Loucy (cell line): Measurements from ENCODE around the gene NECTIN2.

Source experiments
- H2AFZ ChIP-seq: fragments of 200-600 bp; sonication (generic); 2 replicates; pipeline ENCODE4 v1.6.0; 2016; ENCODE audit warnings: antibody characterized with exemption, mild to moderate bottlenecking, low read length, moderate library complexity
- H3F3A ChIP-seq: fragments of 200-600 bp; 2 replicates; pipeline ENCODE4 v1.6.0; 2016; ENCODE audit warnings: antibody characterized with exemption, low read depth, mild to moderate bottlenecking
- H3K27me3 ChIP-seq: fragments of 200-600 bp; sonication (generic); 2 replicates; pipeline ENCODE4 v1.6.1; 2014; ENCODE audit warnings: low read length, mild to moderate bottlenecking; ENCODE audit not compliant: insufficient read depth, poor library complexity, severe bottlenecking
- H3K36me3 ChIP-seq: fragments of 200-600 bp; sonication (generic); 2 replicates; pipeline ENCODE4 v1.6.1; 2016; ENCODE audit warnings: low read length; ENCODE audit not compliant: insufficient read depth
- H3K4me1 ChIP-seq: fragments of 200-600 bp; sonication (generic); 2 replicates; pipeline ENCODE4 v1.5.1; 2014; ENCODE audit warnings: low read length, mild to moderate bottlenecking; ENCODE audit not compliant: insufficient read depth, poor library complexity, severe bottlenecking
- H3K4me2 ChIP-seq: fragments of 200-600 bp; sonication (generic); 2 replicates; pipeline ENCODE4 v1.6.0; 2014; ENCODE audit warnings: antibody characterized with exemption, low read length, low read depth, mild to moderate bottlenecking; ENCODE audit not compliant: poor library complexity, severe bottlenecking
- H3K4me3 ChIP-seq: fragments of 200-600 bp; sonication (generic); 2 replicates; pipeline ENCODE4 v1.5.1; 2014; ENCODE audit warnings: low read length, mild to moderate bottlenecking, mixed read lengths; ENCODE audit not compliant: poor library complexity, severe bottlenecking
- H3K79me2 ChIP-seq: fragments of 200-600 bp; sonication (generic); 2 replicates; pipeline ENCODE4 v1.6.1; 2014; ENCODE audit warnings: low read length; ENCODE audit not compliant: insufficient read depth
- H3K9ac ChIP-seq: fragments of 200-600 bp; sonication (generic); 2 replicates; pipeline ENCODE4 v1.6.0; 2014; ENCODE audit warnings: mild to moderate bottlenecking, low read depth, low read length, moderate library complexity; ENCODE audit not compliant: poor library complexity, severe bottlenecking
- H3K9me2 ChIP-seq: fragments of 200-600 bp; sonication (generic); replicated peaks from 2 replicates; pipeline ENCODE4 v1.6.1; 2016; ENCODE audit warnings: low read depth, low read length, mixed read lengths
- H3K9me3 ChIP-seq: fragments of 200-600 bp; sonication (generic); 2 replicates; pipeline ENCODE4 v1.6.1; 2014; ENCODE audit warnings: mild to moderate bottlenecking, antibody characterized with exemption, low read length, low read depth; ENCODE audit not compliant: insufficient read depth
- H4K20me1 ChIP-seq: fragments of 200-600 bp; sonication (generic); 2 replicates; pipeline ENCODE4 v1.6.0; 2014; ENCODE audit warnings: antibody characterized with exemption, low read length, mild to moderate bottlenecking; ENCODE audit not compliant: insufficient read depth, poor library complexity, severe bottlenecking
- EZH2phosphoT487 ChIP-seq: fragments of 200-600 bp; IDR thresholded peaks from 2 replicates; pipeline ENCODE4 v1.6.1; 2018; ENCODE audit warnings: antibody characterized with exemption, mild to moderate bottlenecking, moderate library complexity, borderline replicate concordance
- TF ChIP-seq, protein P1 (sequence below): fragments of 200-600 bp; sonication (generic); conservative IDR thresholded peaks from 2 replicates; pipeline ENCODE4 v1.5.1; 2014; ENCODE audit warnings: mild to moderate bottlenecking, antibody characterized with exemption, low read length

Gene NECTIN2

DNA sequence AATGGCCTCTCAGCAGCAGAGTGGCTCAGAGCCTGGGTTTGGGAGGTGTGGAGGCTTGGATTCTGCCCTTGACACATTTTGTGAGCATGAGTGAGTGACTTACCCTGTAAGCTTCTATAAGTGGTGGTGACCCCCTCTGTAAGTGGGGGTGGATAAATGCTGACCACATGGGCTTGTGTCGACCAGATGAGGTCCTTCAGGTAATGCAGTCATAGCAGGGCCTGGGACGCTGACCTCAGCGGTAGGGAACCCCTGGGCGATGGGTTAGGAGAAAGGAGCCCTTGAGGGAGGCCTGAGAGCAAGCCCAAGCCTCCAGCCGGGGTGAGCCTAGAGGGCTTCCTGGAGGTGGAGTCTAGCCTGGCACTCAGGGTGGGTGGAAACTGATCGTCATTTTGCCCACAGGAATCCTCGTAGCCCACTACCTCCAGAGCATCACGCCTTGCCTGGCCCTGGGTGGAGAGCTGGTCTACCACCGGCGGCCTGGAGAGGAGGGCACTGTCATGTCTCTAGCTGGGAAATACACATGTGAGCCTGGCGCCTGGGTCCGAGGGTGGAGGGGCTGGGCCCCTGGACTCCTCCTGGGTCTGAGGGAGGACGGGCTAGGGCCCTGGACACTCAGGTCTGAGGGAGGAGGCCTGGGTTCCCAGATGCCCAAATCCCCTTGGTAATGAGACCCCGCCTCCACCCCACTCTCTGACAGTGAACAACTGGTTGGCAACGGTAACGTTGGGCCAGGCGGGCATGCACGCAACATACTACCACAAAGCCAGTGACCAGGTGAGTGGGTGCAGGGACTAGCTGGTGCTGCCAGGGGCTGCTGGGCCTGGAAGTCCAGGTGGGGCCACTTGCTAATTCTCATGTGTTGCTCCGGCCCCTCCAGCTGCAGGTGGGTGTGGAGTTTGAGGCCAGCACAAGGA is 54.5 kb downstream of the NECTIN2 start:
- Histone ChIP-seq H3K36me3 (peaks cover 46% of the 10 kb centered on the region; the same call in 1 of the 2 replicates), H3K4me1 (no peaks in the 10 kb centered on the region)

GRCh38 chr19:44903216-44903601 is 57.1 kb downstream of the NECTIN2 start:
- TF ChIP-seq EZH2phosphoT487, result no peak
- TF ChIP-seq, protein P1, sequence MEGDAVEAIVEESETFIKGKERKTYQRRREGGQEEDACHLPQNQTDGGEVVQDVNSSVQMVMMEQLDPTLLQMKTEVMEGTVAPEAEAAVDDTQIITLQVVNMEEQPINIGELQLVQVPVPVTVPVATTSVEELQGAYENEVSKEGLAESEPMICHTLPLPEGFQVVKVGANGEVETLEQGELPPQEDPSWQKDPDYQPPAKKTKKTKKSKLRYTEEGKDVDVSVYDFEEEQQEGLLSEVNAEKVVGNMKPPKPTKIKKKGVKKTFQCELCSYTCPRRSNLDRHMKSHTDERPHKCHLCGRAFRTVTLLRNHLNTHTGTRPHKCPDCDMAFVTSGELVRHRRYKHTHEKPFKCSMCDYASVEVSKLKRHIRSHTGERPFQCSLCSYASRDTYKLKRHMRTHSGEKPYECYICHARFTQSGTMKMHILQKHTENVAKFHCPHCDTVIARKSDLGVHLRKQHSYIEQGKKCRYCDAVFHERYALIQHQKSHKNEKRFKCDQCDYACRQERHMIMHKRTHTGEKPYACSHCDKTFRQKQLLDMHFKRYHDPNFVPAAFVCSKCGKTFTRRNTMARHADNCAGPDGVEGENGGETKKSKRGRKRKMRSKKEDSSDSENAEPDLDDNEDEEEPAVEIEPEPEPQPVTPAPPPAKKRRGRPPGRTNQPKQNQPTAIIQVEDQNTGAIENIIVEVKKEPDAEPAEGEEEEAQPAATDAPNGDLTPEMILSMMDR, result no peak
- no peak overlapping the region for H3K4me3 ChIP-seq
- H2AFZ ChIP-seq, result no peak overlapping the region
- no peak overlapping the region for H3K9ac ChIP-seq
- H3K4me2 ChIP-seq, result no peak overlapping the region
- H3K9me2 ChIP-seq, result no peaks in the 10 kb centered on the region
- no peaks in the 10 kb centered on the region for H4K20me1 ChIP-seq
- no peaks in the 10 kb centered on the region for H3K9me3 ChIP-seq
- no peaks in the 10 kb centered on the region for H3K79me2 ChIP-seq
- no peaks in the 10 kb centered on the region for H3K27me3 ChIP-seq
- H3F3A ChIP-seq, result no peaks in the 10 kb centered on the region
- no peaks in the 10 kb centered on the region for H3K4me1 ChIP-seq
- peaks cover 23% of the 10 kb centered on the region; the same call in 1 of the 2 replicates for H3K36me3 ChIP-seq

More for the DNA sequence above, 54.5 kb downstream of the NECTIN2 start:
- TF ChIP-seq, protein P1, result no peak
- no peak for TF ChIP-seq EZH2phosphoT487
- no peaks in the 10 kb centered on the region for H3K9me3 ChIP-seq
- H3K9ac ChIP-seq, result no peak overlapping the region
- no peaks in the 10 kb centered on the region for H4K20me1 ChIP-seq
- no peak overlapping the region for H3K4me2 ChIP-seq
- no peaks in the 10 kb centered on the region for H3K9me2 ChIP-seq
- H3K79me2 ChIP-seq, result peaks cover 8% of the 10 kb centered on the region; the same call in 1 of the 2 replicates
- H3F3A ChIP-seq, result no peaks in the 10 kb centered on the region
- no peak overlapping the region for H3K4me3 ChIP-seq
- H2AFZ ChIP-seq, result no peak overlapping the region
- H3K27me3 ChIP-seq, result no peaks in the 10 kb centered on the region

DNA sequence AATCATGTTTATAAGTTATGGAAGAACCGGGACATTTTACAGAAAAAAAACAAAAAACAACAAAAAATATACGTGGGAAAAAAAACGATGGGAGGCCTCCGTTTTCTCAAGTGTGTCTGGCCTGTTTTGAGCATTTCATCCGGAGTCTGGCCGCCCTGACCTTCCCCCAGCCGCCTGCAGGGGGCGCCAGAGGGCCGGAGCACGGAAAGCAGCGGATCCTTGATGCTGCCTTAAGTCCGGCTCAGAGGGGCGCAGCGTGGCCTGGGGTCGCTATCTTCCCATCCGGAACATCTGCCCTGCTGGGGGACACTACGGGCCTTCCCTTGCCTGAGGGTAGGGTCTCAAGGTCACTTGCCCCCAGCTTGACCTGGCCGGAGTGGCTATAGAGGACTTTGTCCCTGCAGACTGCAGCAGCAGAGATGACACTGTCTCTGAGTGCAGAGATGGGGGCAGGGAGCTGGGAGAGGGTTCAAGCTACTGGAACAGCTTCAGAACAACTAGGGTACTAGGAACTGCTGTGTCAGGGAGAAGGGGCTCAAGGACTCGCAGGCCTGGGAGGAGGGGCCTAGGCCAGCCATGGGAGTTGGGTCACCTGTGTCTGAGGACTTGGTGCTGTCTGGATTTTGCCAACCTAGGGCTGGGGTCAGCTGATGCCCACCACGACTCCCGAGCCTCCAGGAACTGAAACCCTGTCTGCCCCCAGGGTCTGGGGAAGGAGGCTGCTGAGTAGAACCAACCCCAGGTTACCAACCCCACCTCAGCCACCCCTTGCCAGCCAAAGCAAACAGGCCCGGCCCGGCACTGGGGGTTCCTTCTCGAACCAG is 57.7 kb downstream of the NECTIN2 start:
- H3F3A ChIP-seq, result no peaks in the 10 kb centered on the region
- H3K4me2 ChIP-seq, result no peak overlapping the region
- no peaks in the 10 kb centered on the region for H3K4me1 ChIP-seq
- no peaks in the 10 kb centered on the region for H3K27me3 ChIP-seq
- H3K9me2 ChIP-seq, result no peaks in the 10 kb centered on the region
- TF ChIP-seq EZH2phosphoT487, result no peak
- TF ChIP-seq, protein P1, result peak; percentile 89
- H3K9ac ChIP-seq, result no peak overlapping the region
- H3K36me3 ChIP-seq, result peaks cover 23% of the 10 kb centered on the region; the same call in 1 of the 2 replicates
- H3K9me3 ChIP-seq, result no peaks in the 10 kb centered on the region
- H4K20me1 ChIP-seq, result no peaks in the 10 kb centered on the region
- no peak overlapping the region for H3K4me3 ChIP-seq
- no peak overlapping the region for H2AFZ ChIP-seq
- no peaks in the 10 kb centered on the region for H3K79me2 ChIP-seq
